Activated T-helper 1 cell treated with anti-CD3 and anti-CD28 coated beads, Interleukin-2, amount 50 U/mL, for 16 hours (primary cell): Measurements from ENCODE around the gene TTC23.
"Not testable (repeated sequence)": the region's sequence is repeated elsewhere in the genome, so short reads cannot be mapped to it uniquely, and the experiment has no call there.

Experiments used
- DNase-seq, 2 donors: peaks; one replicate each; pipeline ENCODE4 v3.0.0-alpha.2; 2020; ENCODE audit warnings: low read depth in 1 of 2, low spot score in 1 of 2

The TTC23 gene

DNA sequence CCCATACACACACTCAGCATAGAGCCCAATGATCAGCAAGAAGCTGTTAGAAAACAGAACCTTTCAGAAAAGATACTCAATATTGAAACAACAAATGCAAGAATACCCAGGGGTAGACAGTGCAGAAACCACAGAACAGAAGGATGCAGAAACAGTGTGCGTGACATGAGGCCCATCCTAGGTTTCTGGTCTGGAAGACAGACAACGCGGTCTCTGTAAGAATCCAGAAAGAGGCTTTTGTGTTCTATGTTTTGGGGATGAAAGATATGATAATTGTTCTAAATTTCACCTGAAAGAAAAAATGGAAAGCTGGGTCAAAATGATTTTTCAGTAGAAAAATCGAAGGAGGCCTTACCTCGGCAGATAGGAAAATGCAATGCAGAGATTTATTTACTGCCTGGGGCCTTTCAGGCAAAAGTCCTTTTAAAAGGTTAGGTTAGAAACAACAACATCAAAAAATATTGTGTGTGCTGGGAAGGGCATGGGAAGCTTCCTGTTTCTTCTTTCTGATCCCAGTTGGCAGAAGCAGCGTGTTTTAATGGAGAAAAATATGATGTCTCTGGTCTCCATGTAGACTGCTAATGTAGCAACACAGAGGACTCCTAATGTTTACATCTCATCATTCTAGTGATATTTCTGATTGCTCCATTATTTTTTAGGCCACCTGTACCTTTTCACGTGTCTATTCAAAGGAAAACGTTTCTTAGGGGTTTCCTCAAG is 127.5 kb downstream of the TTC23 start:
- DNase-seq: no peak

DNA sequence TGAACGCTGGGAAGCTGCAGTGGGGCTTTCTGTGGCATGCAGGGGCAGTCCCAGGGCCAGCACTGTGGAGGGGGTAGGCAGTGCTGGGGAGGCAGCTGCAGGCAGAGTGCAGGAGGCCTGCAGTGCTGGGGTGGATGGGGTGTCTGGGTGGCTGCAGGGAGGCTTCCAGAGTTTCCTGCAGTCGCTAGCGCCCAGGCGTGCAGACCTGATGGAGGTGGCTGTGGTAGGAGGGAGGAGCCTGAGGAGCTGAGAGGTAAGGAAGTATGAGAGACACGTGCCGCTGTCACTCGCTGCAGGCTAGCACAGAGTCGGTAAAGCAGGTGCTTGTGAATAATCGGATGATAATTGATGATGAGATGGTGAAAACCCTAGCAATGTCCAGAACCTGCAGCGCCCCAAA is 128.2 kb downstream of the TTC23 start:
- no peak for DNase-seq

DNA sequence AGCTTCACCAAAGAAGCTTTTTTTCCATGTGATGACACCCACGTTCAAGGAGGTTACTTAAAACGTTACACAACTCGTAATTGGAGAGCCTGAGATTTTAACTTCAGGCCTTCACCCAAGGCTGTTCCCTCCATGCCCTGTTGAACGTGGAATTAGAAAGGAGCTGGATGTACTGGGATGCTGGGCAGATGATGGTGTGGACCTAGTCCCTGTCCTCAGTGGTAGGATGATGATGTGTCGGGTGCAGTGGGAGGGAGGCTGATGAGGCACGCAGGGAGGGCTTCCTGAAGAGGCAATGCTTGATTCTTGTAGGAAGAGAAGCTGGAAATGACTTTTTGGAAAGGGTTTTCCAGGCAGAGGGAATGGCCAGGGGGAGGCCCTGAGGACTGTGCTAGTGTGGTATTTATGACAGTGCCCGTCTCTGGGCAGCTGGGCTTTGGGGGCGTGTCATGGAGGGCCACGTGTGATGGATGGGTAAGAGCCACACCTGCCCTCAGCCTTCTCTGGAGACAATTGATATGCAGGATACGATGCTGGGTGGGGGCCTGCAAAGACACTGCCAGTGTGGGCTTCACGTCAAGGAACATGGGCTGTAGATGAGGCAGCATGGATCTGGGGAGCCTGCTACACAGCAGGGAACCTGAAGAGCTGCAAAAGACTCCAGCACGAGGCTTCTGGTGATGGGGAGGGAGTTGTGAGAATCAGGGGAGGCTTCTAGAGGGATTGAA is 129.2 kb downstream of the TTC23 start:
- no peak for DNase-seq

DNA sequence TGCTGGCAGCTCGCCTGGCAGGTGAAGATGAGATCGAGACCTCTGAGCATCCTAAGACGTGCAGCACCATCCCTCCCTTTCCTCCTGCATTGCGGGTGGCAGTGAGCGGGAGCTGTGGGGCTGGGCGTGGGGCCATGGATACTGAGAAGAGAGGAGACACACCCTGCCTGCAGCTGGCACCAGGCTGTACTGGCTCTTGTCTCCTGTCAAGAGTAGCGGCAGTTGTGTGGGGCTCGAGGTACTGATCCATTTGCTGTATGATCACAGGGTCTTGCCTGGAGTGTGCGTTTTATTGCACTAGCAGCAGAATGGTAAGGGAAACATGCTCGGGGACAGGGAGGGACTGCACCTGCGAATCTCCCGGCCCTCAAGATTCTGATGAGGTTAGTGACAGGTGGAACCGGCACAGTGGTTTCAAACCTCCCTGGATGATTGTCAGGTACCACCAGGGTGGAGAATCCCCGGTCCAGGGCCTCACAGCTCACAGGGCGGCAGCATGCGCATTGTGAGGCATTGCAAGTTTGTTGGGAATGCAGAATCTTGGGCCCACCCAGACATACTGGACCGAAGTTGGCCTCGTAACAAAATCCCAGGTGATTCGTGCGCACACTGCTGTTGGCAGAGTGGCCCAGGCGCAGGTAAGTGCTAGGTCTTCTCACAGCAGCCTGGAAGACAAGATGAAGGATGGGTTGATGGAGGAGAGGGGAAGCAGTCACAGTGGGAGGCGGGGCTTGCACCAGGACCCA is 130.4 kb downstream of the TTC23 start:
- no peak for DNase-seq

DNA sequence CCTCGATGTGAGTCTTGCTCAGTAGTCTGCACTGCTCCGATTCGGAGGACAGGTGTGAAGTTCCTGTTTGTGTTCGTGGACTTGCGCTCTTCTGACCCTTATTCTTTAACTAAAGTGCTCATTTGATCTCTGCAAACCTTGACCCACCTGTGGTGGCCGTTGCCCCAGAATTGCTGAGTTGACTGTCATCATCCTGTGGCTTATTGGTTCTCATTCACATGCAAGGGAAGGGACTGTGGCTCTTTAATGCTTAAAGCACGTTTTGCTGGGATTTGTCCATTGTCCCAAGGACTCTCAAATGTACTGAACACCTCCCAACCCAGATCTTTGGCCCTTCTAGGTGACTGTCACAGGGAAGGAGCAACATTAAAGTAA is 131.1 kb downstream of the TTC23 start:
- no peak for DNase-seq

DNA sequence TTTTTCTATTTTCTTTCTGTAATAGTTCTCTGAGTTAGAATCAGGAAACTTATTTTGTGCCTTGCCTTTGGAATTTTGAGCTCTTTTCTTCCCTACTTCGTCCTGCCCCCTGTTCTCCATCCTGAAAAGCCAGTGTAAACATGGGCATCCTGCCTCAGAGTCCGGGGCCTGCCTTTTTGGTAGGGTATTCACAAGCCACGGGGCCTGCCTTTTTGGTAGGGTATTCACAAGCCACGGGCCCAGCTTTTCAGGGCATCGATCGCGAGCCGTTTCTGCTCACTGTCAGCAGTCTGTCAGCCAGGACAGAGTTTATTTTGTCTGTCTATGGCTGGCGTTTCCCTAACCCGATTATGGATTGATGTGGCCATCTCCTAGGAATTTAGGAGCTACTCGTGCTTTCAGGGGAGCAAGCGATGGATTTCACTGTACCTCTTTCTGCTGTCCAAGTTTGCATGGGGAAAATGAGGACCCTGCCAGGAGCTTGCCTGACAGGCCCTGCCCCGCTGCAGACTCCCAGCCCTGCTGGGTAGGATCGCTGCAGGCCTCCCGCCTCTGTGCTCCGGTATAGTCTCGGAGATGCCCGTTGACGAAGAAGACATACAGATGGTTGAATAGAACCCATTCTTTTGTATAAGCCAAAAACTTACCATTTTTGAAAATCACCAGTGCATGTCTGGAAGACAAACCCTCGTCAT is 131.7 kb downstream of the TTC23 start:
- no peak for DNase-seq

DNA sequence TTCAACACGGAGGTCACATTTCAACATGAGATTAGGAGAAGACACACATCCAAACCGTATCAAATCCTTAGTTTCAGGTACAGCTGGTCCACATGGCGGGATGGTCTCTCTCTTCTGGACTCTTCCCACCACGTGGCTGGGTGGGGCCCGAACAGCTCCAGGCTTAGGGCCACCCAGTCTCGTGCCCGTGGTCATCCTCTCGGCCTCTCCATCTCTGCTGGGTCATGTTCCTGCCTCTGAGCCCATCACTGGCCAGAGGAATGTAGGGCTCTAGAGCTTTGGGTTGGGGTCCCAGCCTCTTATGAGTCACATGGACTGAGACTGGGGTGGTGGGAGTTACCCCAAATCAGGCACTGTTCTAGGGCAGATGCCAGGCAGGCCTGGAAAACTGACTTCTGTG is 132.3 kb downstream of the TTC23 start:
- no peak for DNase-seq

DNA sequence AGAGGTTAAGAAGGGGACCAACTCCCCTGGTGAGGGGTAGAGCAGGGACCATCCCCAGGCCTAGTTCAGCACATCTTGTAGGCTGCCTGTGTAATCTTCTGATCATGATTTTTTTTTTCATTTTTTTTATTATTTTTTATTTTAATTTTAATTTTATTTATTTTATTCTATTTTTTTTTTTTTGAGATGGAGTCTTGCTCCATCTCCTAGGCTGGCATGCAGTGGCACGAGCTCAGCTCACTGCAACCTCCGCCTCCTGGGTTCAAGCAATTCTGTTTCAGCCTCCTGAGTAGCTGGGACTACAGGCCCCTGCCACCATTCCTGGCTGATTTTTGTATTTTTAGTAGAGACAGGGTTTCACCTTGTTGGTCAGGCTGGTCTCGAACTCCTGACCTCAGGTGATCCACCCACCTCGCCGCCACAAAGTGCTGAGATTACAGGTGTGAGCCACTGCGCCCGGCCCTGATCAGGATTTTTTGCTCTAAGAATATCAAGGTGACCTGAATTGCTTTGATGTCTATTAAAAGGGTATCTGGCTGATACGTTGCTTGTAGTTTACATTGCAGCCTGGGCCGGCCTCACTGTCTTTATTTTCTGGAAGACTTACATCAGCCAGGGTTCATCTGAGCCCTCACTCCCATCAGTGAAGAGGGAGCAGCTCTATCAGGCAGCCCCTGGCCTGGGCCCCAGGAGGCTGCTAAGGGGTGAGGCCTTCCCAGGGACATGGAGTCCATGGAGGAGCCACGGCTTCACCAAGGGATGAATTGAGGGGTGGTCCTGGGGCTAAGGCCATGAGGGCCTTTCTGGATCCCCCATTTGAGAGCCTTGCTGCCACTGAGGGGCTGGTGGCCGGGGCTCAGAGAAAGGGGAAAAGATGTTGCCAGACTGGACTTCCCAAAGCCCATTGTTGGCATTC is 133.8 kb downstream of the TTC23 start:
- no peak for DNase-seq

DNA sequence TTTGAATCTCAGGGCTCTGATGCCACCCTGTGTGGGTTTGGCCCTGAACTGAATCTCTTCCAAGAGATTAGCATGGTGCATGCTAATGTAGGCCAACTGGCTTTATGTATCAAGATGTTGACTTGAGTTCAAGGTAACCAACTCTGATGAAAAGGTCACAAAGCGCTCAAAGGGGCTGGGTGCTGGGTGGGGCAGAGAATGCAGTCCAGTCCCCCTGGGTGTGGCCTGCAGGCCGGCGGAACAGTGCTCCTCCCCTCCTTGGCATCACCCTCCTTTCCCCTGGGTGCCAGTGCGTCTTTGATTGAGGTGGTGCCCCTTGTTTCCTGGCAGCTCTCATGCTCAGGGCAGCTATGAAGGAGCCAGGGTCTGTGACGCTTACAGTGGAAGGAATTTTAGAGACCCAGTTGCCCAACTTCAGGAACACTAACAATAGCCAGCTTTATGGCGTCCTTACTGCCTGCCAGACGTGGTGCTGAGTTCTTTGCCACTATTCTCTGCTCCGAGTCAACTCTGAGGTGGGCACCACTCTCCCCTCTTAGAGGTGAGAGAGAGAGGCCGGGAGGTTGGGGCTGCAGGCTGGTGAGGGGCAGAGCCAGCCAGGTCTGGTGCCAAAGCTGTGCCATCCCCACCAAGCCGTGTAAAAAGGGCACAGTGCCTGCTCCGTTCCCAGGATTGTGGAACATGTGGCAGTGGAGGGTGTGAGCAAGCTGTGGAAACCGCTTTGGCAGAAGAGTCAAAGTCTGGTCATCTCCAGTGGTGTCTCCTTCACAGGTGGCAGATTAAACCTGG is 134.7 kb downstream of the TTC23 start:
- no peak for DNase-seq

DNA sequence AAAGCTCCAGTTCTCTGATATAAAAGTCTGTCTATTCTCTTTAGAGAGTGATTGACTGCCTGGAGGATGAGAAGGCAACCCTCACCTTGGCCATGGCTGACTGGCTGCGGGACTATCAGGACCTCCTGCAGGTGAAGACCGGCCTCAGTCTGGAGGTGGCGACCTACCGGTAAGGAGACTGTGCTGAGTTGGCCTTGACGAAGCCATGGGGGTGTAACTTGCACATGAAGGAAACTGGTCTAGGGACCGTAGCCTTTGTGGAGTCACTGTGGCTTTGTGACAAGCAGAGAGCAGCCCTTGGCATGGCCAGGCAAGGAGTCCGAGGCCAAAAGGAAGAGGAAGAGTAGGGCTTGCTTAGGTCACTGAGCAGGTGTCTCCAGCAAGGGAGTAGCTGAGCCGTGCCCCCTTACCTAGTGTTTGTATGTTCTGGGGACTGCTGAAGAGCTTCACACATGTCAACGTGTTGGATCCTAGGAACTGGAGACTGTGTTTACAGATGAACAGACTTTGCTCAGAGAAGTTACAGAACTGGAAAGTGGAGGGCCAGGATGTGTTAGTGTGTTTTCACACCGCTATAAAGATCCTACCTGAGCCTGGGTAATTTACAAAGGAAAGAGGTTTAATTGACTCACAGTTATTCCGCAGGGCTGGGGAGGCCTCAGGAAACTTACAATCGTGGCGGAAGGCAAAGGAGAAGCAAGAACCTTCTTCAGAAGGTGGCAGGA is 135.7 kb downstream of the TTC23 start:
- DNase-seq: no peak

DNA sequence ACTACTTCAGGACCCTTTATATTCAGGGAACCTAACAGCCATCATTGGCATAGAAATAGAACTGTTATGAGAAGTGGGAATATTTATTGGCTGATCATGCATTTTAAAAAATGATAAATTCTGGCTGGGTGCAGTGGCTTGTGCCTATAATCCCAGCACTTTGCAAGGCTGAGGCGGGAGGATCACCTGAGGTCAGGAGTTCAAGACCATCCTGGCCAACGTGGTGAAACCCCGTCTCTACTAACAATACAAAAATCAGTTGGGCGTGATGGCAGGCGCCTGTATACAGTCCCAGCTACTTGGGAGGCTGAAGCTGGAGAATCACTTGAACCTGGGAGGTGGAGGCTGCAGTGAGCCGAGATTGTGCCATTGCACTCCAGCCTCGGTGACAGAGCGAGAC is 137.7 kb downstream of the TTC23 start:
- DNase-seq: not testable (repeated sequence)

DNA sequence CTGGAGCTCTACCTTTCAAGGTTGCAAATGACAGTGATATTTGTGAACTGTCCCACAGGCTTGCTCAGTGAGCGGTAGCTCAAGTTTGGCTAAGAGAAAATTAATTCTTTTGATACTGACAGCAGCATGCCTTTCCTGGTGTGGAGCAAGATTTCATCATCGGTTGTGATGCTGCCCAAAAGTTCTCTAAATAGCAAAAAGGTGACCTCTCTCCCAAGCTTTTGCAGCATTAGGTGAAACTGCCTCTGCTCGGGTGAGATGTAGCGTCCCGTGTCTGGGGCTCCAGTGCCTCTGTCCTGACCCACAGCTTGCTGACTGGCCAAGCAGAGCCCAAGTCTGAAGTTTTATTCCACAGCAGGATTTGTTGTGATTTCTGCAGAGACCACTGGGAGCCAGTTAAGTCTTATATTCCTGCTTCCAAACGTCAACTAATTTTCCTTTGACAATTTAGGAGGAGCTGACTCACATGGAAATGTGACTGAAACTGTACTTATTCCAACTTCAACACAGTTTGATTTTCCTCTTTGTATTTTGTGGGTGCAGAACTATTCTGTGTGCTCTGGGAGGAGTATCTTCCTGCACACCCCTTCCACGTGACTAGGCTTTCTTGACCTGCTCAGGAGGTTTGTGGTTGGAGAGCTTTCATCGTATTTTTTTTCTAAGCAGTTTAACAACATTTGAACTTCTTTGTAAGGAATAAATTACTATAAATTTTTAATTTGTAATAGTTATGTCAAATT is 138.6 kb downstream of the TTC23 start:
- no peak for DNase-seq

DNA sequence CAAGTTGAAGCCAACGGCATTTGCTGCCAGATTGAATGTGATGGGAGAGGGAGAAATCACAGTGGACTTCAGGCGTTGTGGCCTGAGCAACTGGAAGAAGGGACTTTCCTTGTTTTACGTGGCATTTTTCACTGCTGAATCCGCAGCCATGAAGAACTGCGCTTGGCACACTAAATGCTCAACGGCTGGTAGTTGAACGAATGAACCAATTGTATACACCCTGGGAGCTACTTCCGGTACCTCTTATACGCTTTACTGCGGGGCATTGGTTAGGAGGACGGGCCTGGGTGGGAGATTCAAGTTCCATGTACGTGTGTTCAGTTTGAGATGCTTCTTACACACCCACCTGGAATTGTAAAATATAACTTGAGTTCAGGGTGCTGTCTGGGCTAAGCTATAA is 139.3 kb downstream of the TTC23 start:
- DNase-seq: no peak

DNA sequence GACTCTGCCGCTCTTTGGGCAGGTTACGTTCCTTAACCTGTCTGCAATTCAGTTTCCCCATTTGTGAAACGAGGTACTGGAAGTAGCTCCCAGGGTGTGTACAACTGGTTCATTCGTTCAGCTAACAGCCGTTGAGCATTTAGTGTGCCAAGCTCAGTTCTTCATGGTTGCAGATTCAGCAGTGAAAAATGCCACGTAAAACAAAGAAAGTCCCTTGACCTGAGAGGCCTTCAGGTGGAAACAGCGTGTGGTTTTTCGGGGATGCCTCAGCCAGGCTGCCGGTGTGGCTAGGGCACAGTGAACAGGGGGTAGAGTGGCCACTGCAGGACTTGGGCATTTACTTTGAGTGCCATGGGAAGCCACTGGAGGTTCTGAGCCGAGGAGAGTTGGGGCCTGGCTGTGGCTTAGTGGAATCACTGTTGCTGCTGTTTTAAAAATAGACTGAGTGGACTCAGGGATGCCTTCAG is 139.8 kb downstream of the TTC23 start:
- no peak for DNase-seq

DNA sequence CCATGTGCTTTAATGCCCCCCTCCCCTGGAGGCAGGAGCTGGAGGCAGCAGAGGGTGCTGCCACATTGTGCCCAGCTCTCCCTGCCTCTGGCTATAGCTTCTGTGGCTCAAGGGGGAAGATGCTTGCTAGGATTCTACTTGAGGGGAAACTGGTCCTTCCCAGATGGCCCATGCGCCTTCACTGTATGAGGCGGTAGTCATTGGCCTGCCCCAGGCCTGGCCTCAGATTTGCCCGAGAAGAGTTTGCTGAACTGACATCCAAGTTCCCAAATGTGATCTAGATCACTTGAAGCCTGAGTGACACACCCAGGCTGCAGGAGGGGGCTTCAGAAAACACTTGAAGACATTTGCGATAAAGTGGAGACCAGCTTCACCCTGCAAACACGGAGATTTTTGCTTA is 140.4 kb downstream of the TTC23 start:
- DNase-seq: no peak

DNA sequence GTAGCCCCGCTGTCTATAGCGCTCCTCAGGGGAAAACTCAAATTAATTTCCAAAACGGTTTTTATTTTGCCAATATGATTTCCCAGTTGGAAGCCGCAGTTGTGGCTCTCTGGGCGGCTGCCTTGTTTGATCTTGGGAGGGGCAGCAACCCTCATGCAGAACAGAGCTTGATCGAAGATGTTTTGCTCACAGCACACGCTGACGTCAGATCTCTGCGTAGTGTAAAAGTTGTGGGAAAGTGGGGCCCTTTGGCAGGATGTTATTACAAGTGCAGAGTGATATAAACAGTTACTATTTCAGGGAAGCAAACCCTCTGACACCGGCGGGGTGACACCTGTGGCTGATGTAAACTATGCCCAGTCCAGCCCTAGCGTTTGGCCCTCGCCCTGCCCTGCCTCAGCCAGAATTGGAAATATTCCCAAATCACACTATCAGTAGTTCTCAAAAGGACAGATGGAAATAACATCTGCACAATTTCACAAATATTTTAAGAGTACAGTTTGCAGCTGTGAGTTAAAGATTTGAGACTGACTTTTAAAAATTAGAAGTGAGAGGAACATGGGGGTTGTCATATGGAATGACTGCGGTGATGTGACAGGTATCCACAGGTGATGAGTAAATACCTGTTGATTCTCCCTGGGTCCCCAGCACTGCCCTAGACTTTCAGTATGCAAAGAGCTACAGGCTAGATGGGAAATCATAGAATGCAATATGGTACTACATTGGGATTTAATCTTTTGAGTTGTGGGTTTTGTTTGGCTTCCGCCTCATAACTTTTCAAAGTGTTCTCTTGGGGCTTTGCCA is 142.8 kb downstream of the TTC23 start:
- no peak for DNase-seq

DNA sequence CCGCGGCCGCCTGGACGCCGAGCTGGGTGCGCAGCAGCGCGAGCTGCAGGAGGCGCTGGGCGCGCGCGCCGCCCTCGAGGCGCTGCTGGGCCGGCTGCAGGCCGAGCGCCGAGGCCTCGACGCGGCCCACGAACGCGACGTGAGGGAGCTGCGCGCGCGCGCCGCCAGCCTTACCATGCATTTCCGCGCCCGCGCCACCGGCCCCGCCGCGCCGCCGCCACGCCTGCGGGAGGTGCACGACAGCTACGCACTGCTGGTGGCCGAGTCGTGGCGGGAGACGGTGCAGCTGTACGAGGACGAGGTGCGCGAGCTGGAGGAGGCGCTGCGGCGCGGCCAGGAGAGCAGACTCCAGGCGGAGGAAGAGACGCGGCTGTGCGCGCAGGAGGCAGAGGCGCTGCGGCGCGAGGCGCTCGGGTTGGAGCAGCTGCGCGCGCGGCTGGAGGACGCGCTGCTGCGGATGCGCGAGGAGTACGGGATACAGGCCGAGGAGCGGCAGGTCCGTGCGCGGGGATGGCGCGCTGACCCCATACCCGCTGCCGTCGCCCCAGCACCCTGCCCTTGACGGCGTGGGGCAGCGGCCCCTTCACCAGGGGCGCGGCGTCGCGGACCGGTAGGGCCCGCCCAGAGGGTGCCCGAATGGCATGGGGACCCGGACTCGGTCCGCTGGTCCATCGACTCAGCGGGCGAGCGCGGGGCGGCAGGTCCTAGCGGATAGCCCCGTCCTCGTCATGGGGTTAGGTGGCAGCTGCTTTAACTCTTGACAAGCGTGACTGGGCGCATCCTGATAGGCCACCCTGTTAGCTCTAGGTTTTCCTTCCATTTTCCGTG is 143.7 kb downstream of the TTC23 start:
- DNase-seq: no peak
